Stomach (tissue), 9 donors: ENCODE results near the gene ZFP62. TPM values are rescaled to one million over a fixed set of nuclear protein-coding genes. Genes with fewer than 3 reads are reported as not detected.

Source experiments
- DNase-seq, 2 donors: peaks; one replicate each; pipeline versions ENCODE4 v3.0.0 to v3.0.0-alpha.2; 2013 to 2019
- H3K27ac ChIP-seq, 5 donors: fragments of 200-600 bp in 4 of 5; sonication (generic) in 4 of 5; one replicate each; pipeline ENCODE4 v1.5.1; 2013 to 2019; ENCODE audit warnings: mild to moderate bottlenecking in 1 of 5, moderate library complexity in 1 of 5
- H3K27me3 ChIP-seq, 3 donors: fragments of 200-600 bp; sonication (generic); one replicate each; pipeline ENCODE4 v1.5.1; 2017 to 2019; ENCODE audit warnings: mixed run types in 1 of 3
- H3K36me3 ChIP-seq, 4 donors: fragments of 200-600 bp; sonication (generic); 1 replicate in 3 of 4; 2 replicates in 1 of 4; pipeline ENCODE4 v1.5.1; 2016 to 2019
- H3K4me1 ChIP-seq, 4 donors: fragments of 200-600 bp; sonication (generic); one replicate each; pipeline ENCODE4 v1.5.1; 2016 to 2019
- H3K4me3 ChIP-seq, 4 donors: fragments of 200-600 bp; sonication (generic) in 3 of 4; one replicate each; pipeline ENCODE4 v1.5.1; 2016 to 2019; ENCODE audit warnings: mild to moderate bottlenecking in 1 of 4
- H3K9me3 ChIP-seq, 4 donors: fragments of 200-600 bp; sonication (generic); one replicate each; pipeline ENCODE4 v1.5.1; 2016 to 2019
- EP300 ChIP-seq: sonication (generic); formaldehyde crosslinking; IDR thresholded peaks from one replicate; pipeline ENCODE4 v1.6.1; 2017; ENCODE audit warnings: antibody characterized with exemption
- POLR2A ChIP-seq, 4 donors: fragments of 450-650 bp; IDR thresholded peaks; one replicate each; pipeline ENCODE4 v1.6.1; 2016; ENCODE audit warnings: antibody characterized with exemption in 4 of 4, control low read depth in 2 of 4, mild to moderate bottlenecking in 1 of 4, moderate library complexity in 1 of 4
- POLR2AphosphoS5 ChIP-seq, 3 donors: sonication (generic); formaldehyde crosslinking; IDR thresholded peaks; one replicate each; pipeline ENCODE4 v1.6.1; 2016; ENCODE audit warnings: antibody characterized with exemption in 3 of 3
- WGBS, 5 donors: extraction: QIAGEN DNeasy Blood & Tissue Kit in 3 of 5; methylation state at CpG; one replicate each; pipeline versions ENCODE4 v1.1.5 to v1.1.7; 2013 to 2018; 5-methylcytosine and 5-hydroxymethylcytosine counted together
- intact Hi-C: fragments of 100-400 bp; cut with DNase I; formaldehyde crosslinking; loops from one replicate; pipeline ENCODE4 v1.15.1; 2023; ENCODE audit warnings: low total_unique reads
- polyA plus RNA-seq, 3 donors: library from polyadenylated mRNA; stranded (reverse); fragments of 200-250 nt; gene quantifications; one replicate each; pipeline ENCODE4 v1.2.3, GENCODE V29; 2013
- total RNA-seq, 5 donors: library from RNA; depleted of rRNA; stranded (reverse); fragments of >200 nt; gene quantifications; one replicate each; pipeline versions ENCODE4 v1.1.0 to v1.2.3, GENCODE V29; 2014 to 2016
- TF ChIP-seq, protein P1 (sequence below), 7 experiments: fragments of 450-650 bp in 4 of 7; fragments of 200-600 bp in 3 of 7; sonication (generic) in 3 of 7; IDR thresholded peaks; one replicate each; pipeline ENCODE4 v1.5.1; 2016 to 2019; ENCODE audit warnings: antibody characterized with exemption in 7 of 7, control low read depth in 2 of 7, mild to moderate bottlenecking in 1 of 7
- donor health status: healthy with polysubstance abuse.
- donor health status: Bipolar disorder and iron deficiency.
- donor health status: healthy.

ZFP62 gene
- total and polyA plus RNA-seq, 8 donors, result 7.8 to 46.9 (median 16.2) TPM

DNA sequence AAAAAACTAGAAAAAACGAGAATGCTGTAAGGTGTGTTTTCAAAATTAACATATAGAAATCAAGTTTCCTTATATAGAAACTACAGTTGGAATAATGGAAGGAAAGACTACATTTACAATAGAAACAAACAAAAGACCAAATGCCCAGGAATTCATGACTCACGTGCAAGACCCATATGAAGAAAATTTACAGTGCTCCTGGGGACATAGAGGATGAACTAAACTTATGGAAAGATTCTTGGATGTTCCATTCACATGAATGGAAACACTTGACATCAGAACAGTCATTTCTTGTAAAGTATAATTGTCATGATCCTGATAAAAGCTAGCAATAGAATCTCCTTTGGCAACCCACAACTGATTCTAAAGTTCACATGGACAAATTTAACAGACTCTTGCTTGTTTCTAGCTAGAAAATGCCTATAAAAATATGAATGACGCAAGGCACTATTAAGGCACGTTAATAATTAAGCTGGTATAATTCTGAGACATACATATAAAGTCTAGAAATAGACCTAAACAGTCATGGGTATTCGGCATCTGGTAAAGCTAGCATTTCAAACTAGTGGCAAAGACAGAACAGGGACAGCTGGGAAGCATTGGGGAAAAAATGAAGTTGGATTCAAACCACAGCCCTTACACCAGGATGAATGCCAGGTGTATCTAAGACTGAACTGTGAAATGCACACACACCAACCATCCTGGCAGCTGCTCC lies 5.1 kb upstream of the ZFP62 start:
- Histone ChIP-seq H3K27me3 (no peaks in the 10 kb centered on the region), H3K9me3 (no peaks in the 10 kb centered on the region), H3K4me1 (peaks cover 0 to 24% (median 9%) of the 10 kb centered on the region in 4 donors), H3K27ac (peak overlapping the region in 1 of 5 donors; percentile 46), H3K4me3 (no peak overlapping the region), H3K36me3 (no peaks in the 10 kb centered on the region)
- intact Hi-C loops, result loop anchor here (10.0 kb wide), 1 partner anchor 289 kb away; no protein-coding TSS in a partner anchor
- DNase-seq, result no peak
- TF ChIP-seq POLR2AphosphoS5 (IDR thresholded peaks at IDR 0.05) (no peak), POLR2A (IDR thresholded peaks at IDR 0.05) (no peak), EP300 (no peak)
- TF ChIP-seq, protein P1, sequence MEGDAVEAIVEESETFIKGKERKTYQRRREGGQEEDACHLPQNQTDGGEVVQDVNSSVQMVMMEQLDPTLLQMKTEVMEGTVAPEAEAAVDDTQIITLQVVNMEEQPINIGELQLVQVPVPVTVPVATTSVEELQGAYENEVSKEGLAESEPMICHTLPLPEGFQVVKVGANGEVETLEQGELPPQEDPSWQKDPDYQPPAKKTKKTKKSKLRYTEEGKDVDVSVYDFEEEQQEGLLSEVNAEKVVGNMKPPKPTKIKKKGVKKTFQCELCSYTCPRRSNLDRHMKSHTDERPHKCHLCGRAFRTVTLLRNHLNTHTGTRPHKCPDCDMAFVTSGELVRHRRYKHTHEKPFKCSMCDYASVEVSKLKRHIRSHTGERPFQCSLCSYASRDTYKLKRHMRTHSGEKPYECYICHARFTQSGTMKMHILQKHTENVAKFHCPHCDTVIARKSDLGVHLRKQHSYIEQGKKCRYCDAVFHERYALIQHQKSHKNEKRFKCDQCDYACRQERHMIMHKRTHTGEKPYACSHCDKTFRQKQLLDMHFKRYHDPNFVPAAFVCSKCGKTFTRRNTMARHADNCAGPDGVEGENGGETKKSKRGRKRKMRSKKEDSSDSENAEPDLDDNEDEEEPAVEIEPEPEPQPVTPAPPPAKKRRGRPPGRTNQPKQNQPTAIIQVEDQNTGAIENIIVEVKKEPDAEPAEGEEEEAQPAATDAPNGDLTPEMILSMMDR (IDR thresholded peaks at IDR 0.05), result no peak
- WGBS, 5 donors, result 48 to 53% (median 52%) methylated on average over 5 of the region's 5 CpGs

DNA sequence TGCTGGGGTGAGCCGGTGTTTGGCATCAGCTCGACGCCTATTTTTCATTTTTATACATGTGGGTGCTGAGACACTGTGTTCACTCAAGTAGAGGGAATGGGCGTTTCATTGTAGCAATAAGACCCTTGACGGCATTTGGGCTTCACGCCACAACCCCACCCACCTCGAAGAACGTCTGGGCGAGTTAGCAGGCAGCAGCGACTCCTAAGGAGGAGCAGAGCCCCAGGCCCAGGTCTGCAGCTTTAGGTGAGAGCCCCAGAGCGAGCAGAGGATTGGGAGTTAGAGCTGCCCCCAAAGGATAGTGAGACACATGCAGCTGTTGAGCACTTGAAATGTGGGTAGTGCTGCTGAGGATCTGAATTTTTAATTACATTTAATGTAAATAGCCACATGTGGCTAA lies 1.6 kb upstream of the ZFP62 start:
- intact Hi-C loops, result loop anchor here (10.0 kb wide), 1 partner anchor 292 kb away; no protein-coding TSS in a partner anchor
- WGBS, 5 donors, result 71 to 78% (median 74%) methylated on average over 11 of the region's 11 CpGs
- H3K27ac ChIP-seq, result no peak overlapping the region
- TF ChIP-seq, protein P1 (IDR thresholded peaks at IDR 0.05), result no peak
- no peak for TF ChIP-seq EP300
- TF ChIP-seq POLR2A (IDR thresholded peaks at IDR 0.05), result no peak
- no peak for TF ChIP-seq POLR2AphosphoS5 (IDR thresholded peaks at IDR 0.05)
- no peaks in the 10 kb centered on the region for H3K9me3 ChIP-seq
- no peak overlapping the region for H3K4me3 ChIP-seq
- H3K27me3 ChIP-seq, result no peaks in the 10 kb centered on the region
- H3K4me1 ChIP-seq, result peaks cover 8 to 23% (median 15%) of the 10 kb centered on the region in 4 donors
- peaks cover 0 to 10% (median 3%) of the 10 kb centered on the region in 4 donors for H3K36me3 ChIP-seq
- no peak for DNase-seq

DNA sequence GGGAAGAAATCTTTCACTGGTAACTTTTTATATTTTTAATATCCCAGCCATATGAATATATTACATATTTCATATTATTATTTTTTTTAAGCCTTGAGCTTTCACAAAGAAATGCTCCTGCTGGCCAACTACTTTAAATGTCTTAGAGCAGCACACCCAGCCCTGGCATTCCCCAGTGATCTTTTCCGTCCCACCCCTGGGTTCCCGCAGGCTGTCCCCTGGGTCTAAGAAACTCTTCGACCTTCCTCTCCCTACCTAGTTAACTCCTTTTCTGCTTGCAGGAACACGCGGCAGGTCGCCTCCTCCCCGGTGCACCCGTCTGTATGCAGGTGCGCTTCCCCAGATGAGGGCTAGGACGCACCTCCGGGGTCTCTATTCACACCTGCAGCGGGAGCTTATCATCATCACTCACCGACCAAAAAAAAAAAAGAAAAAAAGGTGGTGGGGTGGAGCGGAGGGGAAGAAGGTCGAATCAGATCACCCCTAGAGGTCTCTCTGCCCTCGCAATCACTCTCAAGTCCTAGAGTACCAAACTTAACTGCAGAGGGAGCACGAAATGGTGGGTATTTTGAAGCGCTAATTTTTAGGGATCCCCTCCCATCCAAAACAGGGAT lies 696 bp downstream of the ZFP62 start:
- TF ChIP-seq POLR2AphosphoS5 (IDR thresholded peaks at IDR 0.05) (no peak), EP300 (no peak), POLR2A (IDR thresholded peaks at IDR 0.05) (no peak)
- TF ChIP-seq, protein P1 (IDR thresholded peaks at IDR 0.05), result no peak
- H3K9me3 ChIP-seq, result no peaks in the 10 kb centered on the region
- no peaks in the 10 kb centered on the region for H3K27me3 ChIP-seq
- H3K27ac ChIP-seq, result peak overlapping the region; percentile 90 to 97 (median 94)
- peaks cover 8 to 23% (median 15%) of the 10 kb centered on the region in 4 donors for H3K4me1 ChIP-seq
- 0 to 1% (median 0%) methylated on average over 18 of the region's 18 CpGs for WGBS, 5 donors
- DNase-seq, result peak in 1 of 2 donors; percentile 71
- intact Hi-C loops, result loop anchor here (10.0 kb wide), 1 partner anchor 294 kb away; no protein-coding TSS in a partner anchor
- peaks cover 0 to 31% (median 15%) of the 10 kb centered on the region in 4 donors for H3K36me3 ChIP-seq
- H3K4me3 ChIP-seq, result peak overlapping the region; percentile 78 to 93 (median 89)

DNA sequence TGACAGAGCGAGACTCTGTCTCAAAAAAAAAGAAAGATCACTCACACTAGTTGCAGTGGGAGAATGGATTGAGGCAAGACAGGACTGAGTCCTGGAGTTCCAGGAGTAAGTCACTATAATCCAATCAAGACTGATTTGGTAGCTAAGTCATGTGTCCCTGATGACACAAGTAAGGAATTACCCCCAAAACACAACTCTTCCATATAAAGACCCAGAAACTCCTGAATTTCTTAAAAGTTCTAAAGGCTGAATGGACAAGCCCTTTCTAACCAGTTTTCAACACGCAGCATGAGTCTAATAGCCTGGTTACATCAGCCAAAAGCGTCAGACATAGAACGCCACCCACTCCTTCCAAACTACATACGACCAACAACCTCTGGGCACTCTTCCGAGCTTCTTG lies 2.5 kb downstream of the ZFP62 start:
- no peak for DNase-seq
- H3K4me3 ChIP-seq, result no peak overlapping the region
- no peaks in the 10 kb centered on the region for H3K27me3 ChIP-seq
- H3K4me1 ChIP-seq, result peaks cover 8 to 23% (median 15%) of the 10 kb centered on the region in 4 donors
- peaks cover 0 to 48% (median 31%) of the 10 kb centered on the region in 4 donors for H3K36me3 ChIP-seq
- WGBS, 5 donors, result 96 to 98% (median 97%) methylated on average over 6 of the region's 6 CpGs
- H3K9me3 ChIP-seq, result no peaks in the 10 kb centered on the region
- no peak overlapping the region for H3K27ac ChIP-seq
- TF ChIP-seq POLR2AphosphoS5 (IDR thresholded peaks at IDR 0.05) (no peak), EP300 (no peak), POLR2A (IDR thresholded peaks at IDR 0.05) (no peak)
- TF ChIP-seq, protein P1 (IDR thresholded peaks at IDR 0.05), result no peak
- intact Hi-C loops, result loop anchor here (10.0 kb wide), 1 partner anchor 64 kb away; no protein-coding TSS in a partner anchor
